Osteocyte (in vitro differentiated cells): ENCODE measurements around the gene SIDT2. TPM values are rescaled to one million over a fixed set of nuclear protein-coding genes. Genes with fewer than 3 reads are reported as not detected.

Source experiments
- DNase-seq: peaks from one replicate; pipeline ENCODE4 v3.0.0; 2021; ENCODE audit warnings: mixed read lengths; ENCODE audit not compliant: unreplicated experiment; ENCODE audit errors: extremely low spot score
- H3K27ac Mint-ChIP-seq: one replicate; pipeline ENCODE4 v1.8.0; 2021; ENCODE audit warnings: mild to moderate bottlenecking, mixed read lengths; ENCODE audit not compliant: unreplicated experiment
- H3K27me3 Mint-ChIP-seq: one replicate; pipeline ENCODE4 v1.8.0; 2021; ENCODE audit warnings: mixed read lengths; ENCODE audit not compliant: unreplicated experiment
- H3K36me3 Mint-ChIP-seq: one replicate; pipeline ENCODE4 v1.8.0; 2021; ENCODE audit warnings: mixed read lengths; ENCODE audit not compliant: unreplicated experiment
- H3K4me1 Mint-ChIP-seq: one replicate; pipeline ENCODE4 v1.8.0; 2021; ENCODE audit warnings: mixed read lengths; ENCODE audit not compliant: unreplicated experiment
- H3K4me3 Mint-ChIP-seq: one replicate; pipeline ENCODE4 v1.8.0; 2021; ENCODE audit warnings: mild to moderate bottlenecking, moderate library complexity, mixed read lengths; ENCODE audit not compliant: unreplicated experiment
- H3K9me3 Mint-ChIP-seq: one replicate; pipeline ENCODE4 v1.8.0; 2021; ENCODE audit warnings: mixed read lengths; ENCODE audit not compliant: unreplicated experiment
- total RNA-seq: library from RNA; stranded (reverse); gene quantifications from 2 replicates; pipeline ENCODE4 v1.2.1, GENCODE V29; 2021
- TF ChIP-seq, protein P1 (sequence below): fragments of 200-600 bp; sonication (generic); IDR thresholded peaks from 2 replicates; pipeline ENCODE4 v1.5.0; 2021; ENCODE audit warnings: antibody characterized with exemption, mild to moderate bottlenecking, moderate library complexity

Gene SIDT2
- total RNA-seq, 1 donor from 2014 or later: 67.3 TPM

GRCh38 chr11:117232092-117232878 lies 53.7 kb downstream of the SIDT2 start, which contains the start of gene RNF214:
Gene RNF214 (plus strand): TSS chr11:117232671. CDS start chr11:117234273, 1,602 bp downstream.
- H3K4me3 Mint-ChIP-seq: peak within 1 kb of the TSS; percentile 99
- H3K9me3 Mint-ChIP-seq: no peaks in the 10 kb centered on the region
- no peaks in the 10 kb centered on the region for H3K27me3 Mint-ChIP-seq
- peak; percentile 93 for DNase-seq
- TF ChIP-seq, protein P1, sequence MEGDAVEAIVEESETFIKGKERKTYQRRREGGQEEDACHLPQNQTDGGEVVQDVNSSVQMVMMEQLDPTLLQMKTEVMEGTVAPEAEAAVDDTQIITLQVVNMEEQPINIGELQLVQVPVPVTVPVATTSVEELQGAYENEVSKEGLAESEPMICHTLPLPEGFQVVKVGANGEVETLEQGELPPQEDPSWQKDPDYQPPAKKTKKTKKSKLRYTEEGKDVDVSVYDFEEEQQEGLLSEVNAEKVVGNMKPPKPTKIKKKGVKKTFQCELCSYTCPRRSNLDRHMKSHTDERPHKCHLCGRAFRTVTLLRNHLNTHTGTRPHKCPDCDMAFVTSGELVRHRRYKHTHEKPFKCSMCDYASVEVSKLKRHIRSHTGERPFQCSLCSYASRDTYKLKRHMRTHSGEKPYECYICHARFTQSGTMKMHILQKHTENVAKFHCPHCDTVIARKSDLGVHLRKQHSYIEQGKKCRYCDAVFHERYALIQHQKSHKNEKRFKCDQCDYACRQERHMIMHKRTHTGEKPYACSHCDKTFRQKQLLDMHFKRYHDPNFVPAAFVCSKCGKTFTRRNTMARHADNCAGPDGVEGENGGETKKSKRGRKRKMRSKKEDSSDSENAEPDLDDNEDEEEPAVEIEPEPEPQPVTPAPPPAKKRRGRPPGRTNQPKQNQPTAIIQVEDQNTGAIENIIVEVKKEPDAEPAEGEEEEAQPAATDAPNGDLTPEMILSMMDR: peak; percentile 95
- peak within 1 kb of the TSS; percentile 97 for H3K27ac Mint-ChIP-seq
- H3K4me1 Mint-ChIP-seq: peaks cover 35% of the 10 kb centered on the region
- H3K36me3 Mint-ChIP-seq: peaks cover 3% of the 10 kb centered on the region

DNA sequence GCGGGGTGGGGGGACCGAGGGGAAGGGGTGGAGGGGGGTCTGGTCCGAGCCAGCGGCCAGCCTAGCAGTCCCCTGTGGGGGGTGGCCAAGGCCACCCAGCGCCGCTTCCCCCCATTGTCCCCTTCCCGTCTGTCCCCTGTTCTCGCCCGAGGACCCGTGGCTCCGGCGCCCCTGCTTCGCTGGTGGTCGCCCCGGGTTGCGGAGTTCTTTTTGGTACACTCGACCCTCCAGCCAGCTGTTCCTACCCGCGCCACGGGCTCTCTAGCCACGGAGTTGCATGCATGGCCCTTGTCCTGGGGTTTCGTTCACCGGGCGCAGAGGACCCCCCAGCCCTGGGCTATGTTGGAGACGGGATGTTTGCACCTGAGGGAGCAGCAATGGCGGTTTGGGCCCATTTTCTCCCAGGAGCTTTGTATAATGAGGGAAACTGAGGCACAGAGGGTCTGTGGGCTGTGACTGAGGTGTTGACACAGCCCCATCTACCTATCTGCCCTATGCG lies 54.4 kb downstream of the SIDT2 start:
- Mint-ChIP-seq H3K4me3 (peak overlapping the region; percentile 86), H3K36me3 (peaks cover 3% of the 10 kb centered on the region), H3K27ac (peak overlapping the region; percentile 79), H3K4me1 (peaks cover 35% of the 10 kb centered on the region), H3K9me3 (no peaks in the 10 kb centered on the region), H3K27me3 (no peaks in the 10 kb centered on the region)
- no peak for DNase-seq
- TF ChIP-seq, protein P1: no peak

- Mint-ChIP-seq H3K9me3 (no peaks in the 10 kb centered on the region), H3K27ac (no peak overlapping the region), H3K36me3 (peaks cover 3% of the 10 kb centered on the region), H3K4me3 (no peak overlapping the region), H3K27me3 (no peaks in the 10 kb centered on the region), H3K4me1 (peaks cover 16% of the 10 kb centered on the region)
- TF ChIP-seq, protein P1: no peak
- no peak for DNase-seq
Measured at GRCh38 chr11:117238221-117238620, 59.7 kb downstream of the SIDT2 start.

DNA sequence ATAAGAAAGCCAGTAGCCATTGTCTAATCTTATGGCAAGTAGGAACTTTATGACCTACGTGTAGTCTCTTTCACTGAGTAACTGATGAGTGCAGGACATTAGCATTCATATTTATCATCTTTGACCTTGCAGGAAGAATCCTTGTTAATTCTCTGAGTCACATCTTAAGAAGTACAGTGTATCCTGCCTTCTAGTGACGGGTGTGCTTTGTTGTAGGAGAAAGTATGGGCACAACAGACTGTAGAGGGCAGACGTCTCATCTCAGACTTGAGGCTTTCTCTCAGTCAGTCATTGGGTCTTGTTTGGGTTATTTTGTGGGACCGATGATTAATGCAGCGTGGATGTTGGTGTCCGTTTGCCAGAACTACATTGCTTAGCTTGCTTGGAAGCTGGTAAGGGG lies 60.8 kb downstream of the SIDT2 start:
- H3K9me3 Mint-ChIP-seq: no peaks in the 10 kb centered on the region
- H3K27me3 Mint-ChIP-seq: no peaks in the 10 kb centered on the region
- TF ChIP-seq, protein P1: peak; percentile 19
- H3K4me1 Mint-ChIP-seq: peaks cover 5% of the 10 kb centered on the region
- H3K36me3 Mint-ChIP-seq: peaks cover 7% of the 10 kb centered on the region
- no peak overlapping the region for H3K4me3 Mint-ChIP-seq
- H3K27ac Mint-ChIP-seq: peak overlapping the region; percentile 3
- DNase-seq: no peak

Other genes starting within 250 kb of the SIDT2 start
- 29.3 and 29.5 TPM in 2 replicates for gene SIK3, start 80.3 kb upstream of the SIDT2 start, total RNA-seq
- gene PAFAH1B2, start 34.5 kb upstream of the SIDT2 start, total RNA-seq: 82.7 and 84.5 TPM in 2 replicates
- 711 and 715 TPM in 2 replicates for gene TAGLN, start 20.6 kb downstream of the SIDT2 start, total RNA-seq
- 57.5 and 65.0 TPM in 2 replicates for gene PCSK7, start 53.3 kb downstream of the SIDT2 start, total RNA-seq
- 32.8 and 34.2 TPM in 2 replicates for gene RNF214, start 53.9 kb downstream of the SIDT2 start, total RNA-seq
- 8.3 and 10.9 TPM in 2 replicates for gene BACE1-AS, start 112.6 kb downstream of the SIDT2 start, total RNA-seq
- gene BACE1, start 137.5 kb downstream of the SIDT2 start, total RNA-seq: 74.8 and 75.0 TPM in 2 replicates
- 40.1 and 42.0 TPM in 2 replicates for gene CEP164, start 149.1 kb downstream of the SIDT2 start, total RNA-seq